Esophagus muscularis mucosa (tissue), 3 donors: ENCODE data around the gene TOMM70.

ENCODE experiments used
- CTCF ChIP-seq, 3 experiments: fragments of 200-600 bp in 2 of 3; fragments of 450-650 bp in 1 of 3; sonication (generic) in 2 of 3; IDR thresholded peaks; one replicate each; pipeline ENCODE4 v1.5.1; 2017 to 2019; ENCODE audit warnings: antibody characterized with exemption in 3 of 3, mild to moderate bottlenecking in 2 of 3, moderate library complexity in 1 of 3
- POLR2A ChIP-seq: fragments of 450-650 bp; IDR thresholded peaks from one replicate; pipeline ENCODE4 v1.6.1; 2017; ENCODE audit warnings: antibody characterized with exemption, moderate library complexity, mild to moderate bottlenecking, low read depth

GRCh38 chr3:100358413-100358812 is 42.5 kb downstream of the TOMM70 start:
- no peak for TF ChIP-seq CTCF (IDR thresholded peaks at IDR 0.05)
- TF ChIP-seq POLR2A: no peak
